ENCODE results near the gene TAMALIN.

The TAMALIN gene

DNA sequence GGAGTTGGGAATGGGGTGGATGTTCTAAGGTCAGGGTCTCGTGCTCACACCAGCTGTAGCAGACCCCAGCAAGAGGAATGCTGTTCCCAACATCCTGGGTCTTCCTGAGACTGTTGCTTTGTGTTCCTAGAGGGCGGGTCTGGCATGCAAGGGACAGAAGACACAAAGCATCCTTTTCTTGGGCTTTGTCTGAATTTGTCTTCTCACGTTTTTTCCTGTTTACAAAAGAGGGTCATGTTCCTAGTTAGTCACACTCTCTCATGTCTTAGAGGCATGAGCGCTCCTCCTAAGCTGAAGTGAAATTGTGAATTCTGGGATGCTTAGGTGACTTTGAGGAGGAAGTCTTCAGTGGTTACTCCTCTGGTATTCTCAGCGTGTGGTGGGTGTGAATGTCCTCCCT lies 9.6 kb upstream of the TAMALIN start:
- H3K4me3 ChIP-seq (ENCODE audit: low read depth, low read length) = no peak overlapping the region

DNA sequence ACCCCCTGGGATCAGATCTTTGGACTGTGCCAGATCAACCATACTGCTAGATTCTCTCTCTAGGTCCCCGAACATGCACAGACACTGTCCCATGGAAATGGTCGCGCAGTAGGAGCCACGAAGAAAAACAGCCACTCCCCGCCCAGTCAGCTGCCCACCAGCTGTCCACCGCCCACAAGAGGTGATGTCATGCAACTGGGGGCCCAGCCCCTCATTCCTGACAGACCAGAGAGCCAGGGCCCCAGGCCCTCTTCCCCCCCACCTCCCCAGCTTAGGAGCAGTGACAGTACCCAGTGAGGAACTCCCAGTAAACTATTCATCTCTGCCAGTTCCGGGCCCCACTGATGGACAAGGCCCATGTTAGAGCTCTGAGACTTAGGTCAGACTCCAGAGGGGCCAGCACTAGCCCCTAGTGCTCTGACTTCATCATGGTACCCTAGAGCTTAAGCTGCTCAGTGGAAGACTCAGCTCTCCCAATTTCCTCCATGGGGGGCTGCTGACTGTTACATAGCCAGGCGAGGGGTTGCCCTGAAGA lies 3.7 kb upstream of the TAMALIN start:
- no peak overlapping the region for H3K4me3 ChIP-seq (ENCODE audit: low read depth, low read length)
- TF ChIP-seq, protein P1, sequence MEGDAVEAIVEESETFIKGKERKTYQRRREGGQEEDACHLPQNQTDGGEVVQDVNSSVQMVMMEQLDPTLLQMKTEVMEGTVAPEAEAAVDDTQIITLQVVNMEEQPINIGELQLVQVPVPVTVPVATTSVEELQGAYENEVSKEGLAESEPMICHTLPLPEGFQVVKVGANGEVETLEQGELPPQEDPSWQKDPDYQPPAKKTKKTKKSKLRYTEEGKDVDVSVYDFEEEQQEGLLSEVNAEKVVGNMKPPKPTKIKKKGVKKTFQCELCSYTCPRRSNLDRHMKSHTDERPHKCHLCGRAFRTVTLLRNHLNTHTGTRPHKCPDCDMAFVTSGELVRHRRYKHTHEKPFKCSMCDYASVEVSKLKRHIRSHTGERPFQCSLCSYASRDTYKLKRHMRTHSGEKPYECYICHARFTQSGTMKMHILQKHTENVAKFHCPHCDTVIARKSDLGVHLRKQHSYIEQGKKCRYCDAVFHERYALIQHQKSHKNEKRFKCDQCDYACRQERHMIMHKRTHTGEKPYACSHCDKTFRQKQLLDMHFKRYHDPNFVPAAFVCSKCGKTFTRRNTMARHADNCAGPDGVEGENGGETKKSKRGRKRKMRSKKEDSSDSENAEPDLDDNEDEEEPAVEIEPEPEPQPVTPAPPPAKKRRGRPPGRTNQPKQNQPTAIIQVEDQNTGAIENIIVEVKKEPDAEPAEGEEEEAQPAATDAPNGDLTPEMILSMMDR (IDR thresholded peaks at IDR 0.05; ENCODE audit: borderline replicate concordance, insufficient read depth, low read depth, low read length) = no peak

More for the DNA sequence above, 9.6 kb upstream of the TAMALIN start:
- TF ChIP-seq, protein P1 (IDR thresholded peaks at IDR 0.05; ENCODE audit: borderline replicate concordance, insufficient read depth, low read depth, low read length) = no peak

DNA sequence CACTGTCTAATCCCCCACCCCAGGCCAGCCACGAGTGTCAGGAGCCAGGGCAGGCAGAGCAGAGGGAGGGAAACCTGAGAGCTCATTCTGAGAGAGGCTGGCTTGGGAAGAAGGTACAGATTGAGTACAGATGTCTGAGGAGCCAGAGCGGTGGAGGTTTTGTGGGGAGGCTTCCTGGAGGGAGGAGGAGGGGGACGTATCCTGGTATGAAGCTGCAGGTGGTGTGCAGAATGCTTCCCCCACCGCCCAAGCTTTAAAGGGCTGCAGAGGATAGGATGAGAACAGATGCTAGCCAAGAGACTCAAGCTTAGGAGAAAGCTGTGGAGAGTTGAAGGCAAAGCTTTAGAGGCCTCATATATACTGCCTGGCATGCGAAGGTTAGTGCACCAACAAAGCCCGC lies 3.2 kb upstream of the TAMALIN start:
- TF ChIP-seq, protein P1 (IDR thresholded peaks at IDR 0.05; ENCODE audit: borderline replicate concordance, insufficient read depth, low read depth, low read length) = no peak
- H3K4me3 ChIP-seq (ENCODE audit: low read depth, low read length) = no peak overlapping the region

DNA sequence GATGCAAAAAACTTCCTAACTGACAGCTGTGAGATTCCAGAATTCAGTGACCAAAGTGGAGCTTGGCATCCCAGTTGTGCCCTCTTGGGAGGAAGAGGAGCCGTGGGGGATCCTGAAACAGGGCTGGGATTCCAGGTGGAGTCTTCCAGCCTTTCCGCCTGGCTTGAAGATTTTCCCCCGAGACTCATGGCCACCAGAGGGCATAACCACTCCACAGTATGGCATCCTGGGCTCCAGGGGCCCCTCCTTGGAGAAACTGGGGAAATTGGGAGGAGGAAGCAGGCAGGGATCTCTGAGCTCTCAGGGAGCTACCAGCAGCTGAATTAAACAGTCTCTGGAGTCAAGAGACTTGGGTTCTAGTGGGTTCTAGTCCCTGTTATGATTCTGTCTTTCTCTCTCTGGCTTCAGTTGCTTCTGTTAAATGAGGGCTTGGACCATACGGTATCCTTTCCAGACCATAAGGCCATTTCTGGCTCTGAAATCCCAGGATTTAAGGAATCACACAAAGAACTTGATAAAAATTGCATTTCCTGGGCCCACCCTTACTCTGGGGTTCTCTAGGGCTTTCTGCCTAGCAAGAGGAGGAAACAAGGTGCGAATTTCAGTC lies 2.6 kb upstream of the TAMALIN start:
- TF ChIP-seq, protein P1 (IDR thresholded peaks at IDR 0.05; ENCODE audit: borderline replicate concordance, insufficient read depth, low read depth, low read length) = peak; percentile 33; the same call in 1 of the 2 replicates
- no peak overlapping the region for H3K4me3 ChIP-seq (ENCODE audit: low read depth, low read length)

DNA sequence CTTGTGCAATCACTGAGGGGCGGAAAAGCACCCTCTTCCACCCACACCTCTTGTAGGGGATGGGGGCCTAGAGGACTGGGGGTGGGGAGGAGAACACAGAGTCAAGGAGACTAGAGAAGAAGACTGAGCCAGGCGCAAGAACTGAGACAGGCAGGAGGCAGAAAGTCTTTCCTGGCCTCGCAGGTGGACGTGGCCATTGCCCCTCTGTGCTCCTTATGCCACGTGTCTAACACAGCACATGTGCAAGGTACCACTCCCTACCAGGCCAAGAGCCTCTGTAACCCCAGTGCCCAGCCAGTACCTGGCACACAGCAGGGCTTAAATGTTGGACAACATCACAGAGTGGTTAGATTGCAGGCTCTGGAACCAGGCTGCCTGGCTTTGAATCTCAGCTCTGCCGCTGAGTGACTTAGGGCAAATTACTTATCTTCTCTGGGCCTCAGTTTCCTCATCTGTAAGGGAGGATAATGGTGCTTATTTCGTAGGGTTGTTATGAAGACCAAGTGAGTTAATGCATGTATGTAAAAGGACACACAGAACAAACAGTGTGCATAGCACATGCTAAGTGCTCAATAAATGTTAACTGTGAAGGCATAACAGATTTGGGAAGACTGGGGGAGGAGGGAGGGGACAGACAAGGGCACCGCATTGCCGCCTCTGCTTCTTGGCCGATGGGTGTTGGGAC lies 1.4 kb upstream of the TAMALIN start:
- TF ChIP-seq, protein P1 (IDR thresholded peaks at IDR 0.05; ENCODE audit: borderline replicate concordance, insufficient read depth, low read depth, low read length) = no peak
- H3K4me3 ChIP-seq (ENCODE audit: low read depth, low read length) = no peak overlapping the region

DNA sequence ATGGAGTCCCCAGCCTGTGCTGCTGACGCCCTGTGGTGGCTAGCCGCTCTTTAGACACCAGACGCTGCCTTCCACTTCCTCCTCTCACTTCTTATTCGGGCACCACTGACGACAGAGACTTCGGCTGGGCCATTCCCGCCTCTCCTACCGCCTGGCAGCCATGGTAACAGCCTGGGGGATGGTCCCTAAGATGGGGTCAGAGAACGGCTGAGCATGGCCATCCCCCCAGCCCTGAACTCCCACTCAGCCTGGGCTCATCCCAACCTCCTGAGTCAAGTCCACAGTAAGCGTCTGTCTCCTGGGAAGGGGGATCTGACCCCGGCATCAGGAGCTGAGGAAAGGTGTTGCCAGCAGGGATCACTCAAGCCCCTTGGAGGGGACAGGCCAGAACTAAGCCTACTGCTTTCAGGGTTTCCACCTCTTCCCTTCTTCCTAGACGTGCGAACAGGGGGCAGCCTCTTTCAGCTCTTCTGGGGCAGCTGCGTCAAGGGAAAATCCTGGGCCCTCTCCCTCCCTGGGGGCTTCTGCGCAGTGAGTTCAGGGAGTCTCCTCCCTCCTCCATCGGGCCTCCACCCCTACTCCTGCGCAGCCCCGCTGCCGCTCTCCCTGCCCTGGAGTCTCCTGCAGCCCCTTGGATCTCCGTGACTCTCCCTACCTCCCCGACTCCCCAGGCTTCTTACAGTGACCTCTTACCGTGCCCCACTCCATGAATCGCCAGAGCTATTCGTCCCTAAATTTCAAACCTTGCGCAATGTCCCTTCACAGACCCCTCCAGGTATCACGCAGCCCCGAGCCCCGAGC lies 643 bp upstream of the TAMALIN start:
- no peak overlapping the region for H3K4me3 ChIP-seq (ENCODE audit: low read depth, low read length)
- TF ChIP-seq, protein P1 (IDR thresholded peaks at IDR 0.05; ENCODE audit: borderline replicate concordance, insufficient read depth, low read depth, low read length) = no peak
